Neural progenitor cell (in vitro differentiated cells): Measurements from ENCODE around the gene NPC2. TPM values are rescaled to one million over a fixed set of nuclear protein-coding genes. Genes with fewer than 3 reads are reported as not detected.

Source experiments
- DNase-seq: peaks from one replicate; pipeline ENCODE4 v3.0.0-alpha.2; 2016; ENCODE audit warnings: low spot score
- H2AFZ ChIP-seq: fragments of 200-600 bp; sonication (generic); replicated peaks from 2 replicates; pipeline ENCODE4 v1.6.1; 2016; ENCODE audit warnings: antibody characterized with exemption
- H3F3A ChIP-seq: fragments of 200-600 bp; sonication (generic); 2 replicates; pipeline ENCODE4 v1.6.1; 2016; ENCODE audit warnings: antibody characterized with exemption, low read depth
- H3K27ac ChIP-seq: fragments of 200-600 bp; sonication (generic); 2 replicates; pipeline ENCODE4 v1.5.1; 2016; ENCODE audit warnings: mild to moderate bottlenecking
- H3K27me3 ChIP-seq: fragments of 200-600 bp; sonication (generic); 2 replicates; pipeline ENCODE4 v1.6.1; 2016; ENCODE audit warnings: mild to moderate bottlenecking, moderate library complexity
- H3K36me3 ChIP-seq: fragments of 200-600 bp; sonication (generic); 2 replicates; pipeline ENCODE4 v1.5.1; 2016
- H3K4me1 ChIP-seq: fragments of 200-600 bp; sonication (generic); 2 replicates; pipeline ENCODE4 v1.6.1; 2016; ENCODE audit warnings: mixed run types
- H3K4me2 ChIP-seq: fragments of 200-600 bp; sonication (generic); 2 replicates; pipeline ENCODE4 v1.6.1; 2016
- H3K4me3 ChIP-seq: fragments of 200-600 bp; sonication (generic); 2 replicates; pipeline ENCODE4 v1.5.1; 2016
- H3K79me2 ChIP-seq: fragments of 200-600 bp; sonication (generic); 2 replicates; pipeline ENCODE4 v1.6.1; 2016; ENCODE audit warnings: low read depth
- H3K9ac ChIP-seq: fragments of 200-600 bp; sonication (generic); 2 replicates; pipeline ENCODE4 v1.6.1; 2016
- H3K9me3 ChIP-seq: fragments of 200-600 bp; sonication (generic); 2 replicates; pipeline ENCODE4 v1.5.1; 2016; ENCODE audit warnings: low read depth
- H4K20me1 ChIP-seq: fragments of 200-600 bp; sonication (generic); 2 replicates; pipeline ENCODE4 v1.6.1; 2016; ENCODE audit warnings: low read depth
- H3K27ac Mint-ChIP-seq: 3 replicates; pipeline ENCODE4 v1.8.0; 2021; ENCODE audit warnings: mixed read lengths
- H3K27me3 Mint-ChIP-seq: 2 replicates; pipeline ENCODE4 v1.8.0; 2022; ENCODE audit warnings: low read depth, mild to moderate bottlenecking, inconsistent platforms, moderate library complexity, mixed read lengths; ENCODE audit not compliant: insufficient read depth
- H3K36me3 Mint-ChIP-seq: 3 replicates; pipeline ENCODE4 v1.8.0; 2021; ENCODE audit warnings: mixed read lengths
- H3K4me1 Mint-ChIP-seq: 3 replicates; pipeline ENCODE4 v1.8.0; 2021; ENCODE audit warnings: mixed read lengths
- H3K4me3 Mint-ChIP-seq: 3 replicates; pipeline ENCODE4 v1.8.0; 2021; ENCODE audit warnings: mild to moderate bottlenecking, moderate library complexity, mixed read lengths
- H3K9me3 Mint-ChIP-seq: 3 replicates; pipeline ENCODE4 v1.8.0; 2020; ENCODE audit warnings: mixed read lengths
- EZH2 ChIP-seq: fragments of 200-600 bp; sonication (generic); IDR thresholded peaks from 2 replicates; pipeline ENCODE4 v1.6.1; 2017; ENCODE audit warnings: antibody characterized with exemption, mild to moderate bottlenecking, moderate library complexity
- EZH2phosphoT487 ChIP-seq: fragments of 200-600 bp; sonication (generic); IDR thresholded peaks from 2 replicates; pipeline ENCODE4 v1.6.1; 2017; ENCODE audit warnings: antibody characterized with exemption
- total RNA-seq: library from RNA; depleted of rRNA; stranded (reverse); fragments of >200 nt; gene quantifications from 2 replicates; pipeline ENCODE4 v1.2.3, GENCODE V29; 2015; ENCODE audit warnings: low replicate concordance
- TF ChIP-seq, protein P1 (sequence below): fragments of 200-600 bp; sonication (generic); IDR thresholded peaks from 2 replicates; pipeline ENCODE4 v1.5.1; 2017; ENCODE audit warnings: antibody characterized with exemption, mild to moderate bottlenecking

Gene NPC2
- total RNA-seq, 1 donor from 2014 or later: 371 TPM

GRCh38 chr14:74507085-74507484, 14.0 kb upstream of the NPC2 start:
- Histone ChIP-seq H4K20me1 (no peaks in the 10 kb centered on the region), H3K79me2 (no peaks in the 10 kb centered on the region), H2AFZ (no peak overlapping the region), H3K36me3 (no peaks in the 10 kb centered on the region), H3K27me3 (no peaks in the 10 kb centered on the region), H3K4me3 (no peak overlapping the region), H3K4me2 (no peak overlapping the region), H3K4me1 (peaks cover 20% of the 10 kb centered on the region), H3K27ac (no peak overlapping the region), H3K9ac (no peak overlapping the region), H3K9me3 (no peaks in the 10 kb centered on the region), H3F3A (peaks cover under 1% of the 10 kb centered on the region)
- Mint-ChIP-seq H3K9me3 (no peaks in the 10 kb centered on the region), H3K4me1 (peaks cover 41% of the 10 kb centered on the region), H3K36me3 (no peaks in the 10 kb centered on the region), H3K4me3 (no peak overlapping the region), H3K27ac (peak overlapping the region; percentile 38), H3K27me3 (peaks cover 8% of the 10 kb centered on the region)
- TF ChIP-seq, protein P1, sequence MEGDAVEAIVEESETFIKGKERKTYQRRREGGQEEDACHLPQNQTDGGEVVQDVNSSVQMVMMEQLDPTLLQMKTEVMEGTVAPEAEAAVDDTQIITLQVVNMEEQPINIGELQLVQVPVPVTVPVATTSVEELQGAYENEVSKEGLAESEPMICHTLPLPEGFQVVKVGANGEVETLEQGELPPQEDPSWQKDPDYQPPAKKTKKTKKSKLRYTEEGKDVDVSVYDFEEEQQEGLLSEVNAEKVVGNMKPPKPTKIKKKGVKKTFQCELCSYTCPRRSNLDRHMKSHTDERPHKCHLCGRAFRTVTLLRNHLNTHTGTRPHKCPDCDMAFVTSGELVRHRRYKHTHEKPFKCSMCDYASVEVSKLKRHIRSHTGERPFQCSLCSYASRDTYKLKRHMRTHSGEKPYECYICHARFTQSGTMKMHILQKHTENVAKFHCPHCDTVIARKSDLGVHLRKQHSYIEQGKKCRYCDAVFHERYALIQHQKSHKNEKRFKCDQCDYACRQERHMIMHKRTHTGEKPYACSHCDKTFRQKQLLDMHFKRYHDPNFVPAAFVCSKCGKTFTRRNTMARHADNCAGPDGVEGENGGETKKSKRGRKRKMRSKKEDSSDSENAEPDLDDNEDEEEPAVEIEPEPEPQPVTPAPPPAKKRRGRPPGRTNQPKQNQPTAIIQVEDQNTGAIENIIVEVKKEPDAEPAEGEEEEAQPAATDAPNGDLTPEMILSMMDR: no peak
- TF ChIP-seq EZH2phosphoT487 (no peak), EZH2 (no peak)
- no peak for DNase-seq

DNA sequence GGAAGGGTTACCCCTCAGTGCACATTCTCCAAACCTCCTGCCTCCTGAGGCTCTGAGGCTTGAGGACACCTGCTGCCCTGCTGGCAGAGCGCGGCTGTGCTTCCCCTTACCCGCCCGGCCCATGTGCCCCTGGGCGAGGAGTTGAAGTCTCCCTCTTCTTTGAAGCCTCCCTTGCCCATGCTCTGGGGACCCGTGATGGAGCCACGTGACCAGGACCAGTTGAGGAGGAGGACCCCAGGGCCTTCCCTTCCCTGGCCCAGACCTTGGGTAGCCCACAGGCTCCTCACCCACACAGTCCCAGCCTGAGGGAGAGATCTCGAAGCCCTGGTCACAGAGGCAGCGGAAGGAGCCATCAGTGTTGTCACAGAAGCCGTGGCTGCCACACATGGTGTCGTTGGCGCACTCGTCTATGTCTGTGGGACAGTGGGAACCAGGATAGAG, 13.3 kb upstream of the NPC2 start:
- Histone ChIP-seq H3K79me2 (no peaks in the 10 kb centered on the region), H3K27ac (no peak overlapping the region), H4K20me1 (no peaks in the 10 kb centered on the region), H3K9ac (no peak overlapping the region), H3K27me3 (no peaks in the 10 kb centered on the region), H2AFZ (no peak overlapping the region), H3K9me3 (no peaks in the 10 kb centered on the region), H3K4me1 (peaks cover 27% of the 10 kb centered on the region), H3F3A (peaks cover 7% of the 10 kb centered on the region), H3K36me3 (no peaks in the 10 kb centered on the region), H3K4me3 (no peak overlapping the region), H3K4me2 (no peak overlapping the region)
- TF ChIP-seq EZH2phosphoT487 (no peak), EZH2 (no peak)
- TF ChIP-seq, protein P1: no peak
- no peaks in the 10 kb centered on the region for H3K36me3 Mint-ChIP-seq
- DNase-seq: no peak
- peaks cover 45% of the 10 kb centered on the region for H3K4me1 Mint-ChIP-seq
- H3K27me3 Mint-ChIP-seq: peaks cover 5% of the 10 kb centered on the region
- no peaks in the 10 kb centered on the region for H3K9me3 Mint-ChIP-seq
- H3K27ac Mint-ChIP-seq: peak overlapping the region; percentile 38
- H3K4me3 Mint-ChIP-seq: no peak overlapping the region

- DNase-seq: no peak
- TF ChIP-seq EZH2phosphoT487: no peak
- TF ChIP-seq EZH2: no peak
- TF ChIP-seq, protein P1: no peak
- H3K9me3 Mint-ChIP-seq: no peaks in the 10 kb centered on the region
- no peaks in the 10 kb centered on the region for H3K79me2 ChIP-seq
- no peaks in the 10 kb centered on the region for H3K36me3 ChIP-seq
- peaks cover 45% of the 10 kb centered on the region for H3K4me1 Mint-ChIP-seq
- H3K27ac Mint-ChIP-seq: peak overlapping the region; percentile 57
- H3K36me3 Mint-ChIP-seq: no peaks in the 10 kb centered on the region
- H3K4me1 ChIP-seq: peaks cover 28% of the 10 kb centered on the region
- H3F3A ChIP-seq: peaks cover 13% of the 10 kb centered on the region
- H3K4me3 ChIP-seq: no peak overlapping the region
- H3K4me3 Mint-ChIP-seq: no peak overlapping the region
- no peaks in the 10 kb centered on the region for H3K27me3 ChIP-seq
- H3K9ac ChIP-seq: no peak overlapping the region
- no peak overlapping the region for H3K27ac ChIP-seq
- no peak overlapping the region for H2AFZ ChIP-seq
- H3K9me3 ChIP-seq: no peaks in the 10 kb centered on the region
- peaks cover 5% of the 10 kb centered on the region for H3K27me3 Mint-ChIP-seq
- H4K20me1 ChIP-seq: peaks cover under 1% of the 10 kb centered on the region
- no peak overlapping the region for H3K4me2 ChIP-seq
Observed at GRCh38 chr14:74505831-74506230, 12.7 kb upstream of the NPC2 start.
